Neutrophil (primary cell): ENCODE measurements around the gene ZNF709.

Experiments used
- H3K27ac ChIP-seq: fragments of 200-600 bp; sonication (generic); 2 replicates; pipeline ENCODE4 v1.5.1; 2016; ENCODE audit warnings: mild to moderate bottlenecking, moderate library complexity
- H3K27me3 ChIP-seq: fragments of 200-600 bp; sonication (generic); 2 replicates; pipeline ENCODE4 v1.6.0; 2016; ENCODE audit warnings: mild to moderate bottlenecking
- H3K36me3 ChIP-seq: fragments of 200-600 bp; sonication (generic); 2 replicates; pipeline ENCODE4 v1.5.1; 2017
- H3K4me1 ChIP-seq, 2 experiments: fragments of 200-600 bp in 1 of 2; sonication (generic) in 1 of 2; 1 replicate in 1 of 2; 2 replicates in 1 of 2; pipeline versions ENCODE4 v1.5.1 to v1.6.1; 2013 to 2016; ENCODE audit warnings: low read depth in 1 of 2, low read length in 1 of 2, mild to moderate bottlenecking in 1 of 2, moderate library complexity in 1 of 2; ENCODE audit not compliant: control insufficient read depth in 1 of 2, insufficient read depth in 1 of 2
- H3K4me3 ChIP-seq, 2 experiments: fragments of 200-600 bp in 1 of 2; sonication (generic) in 1 of 2; 1 replicate in 1 of 2; 2 replicates in 1 of 2; pipeline ENCODE4 v1.5.1; 2013 to 2016; ENCODE audit warnings: low read depth in 1 of 2, low read length in 1 of 2, mild to moderate bottlenecking in 1 of 2, moderate library complexity in 1 of 2
- H3K9me3 ChIP-seq: fragments of 200-600 bp; sonication (generic); 2 replicates; pipeline ENCODE4 v1.5.1; 2016
- CTCF ChIP-seq: fragments of 200-600 bp; sonication (generic); IDR thresholded peaks from 2 replicates; pipeline ENCODE4 v1.5.1; 2016; ENCODE audit warnings: antibody characterized with exemption

ZNF709 gene

DNA sequence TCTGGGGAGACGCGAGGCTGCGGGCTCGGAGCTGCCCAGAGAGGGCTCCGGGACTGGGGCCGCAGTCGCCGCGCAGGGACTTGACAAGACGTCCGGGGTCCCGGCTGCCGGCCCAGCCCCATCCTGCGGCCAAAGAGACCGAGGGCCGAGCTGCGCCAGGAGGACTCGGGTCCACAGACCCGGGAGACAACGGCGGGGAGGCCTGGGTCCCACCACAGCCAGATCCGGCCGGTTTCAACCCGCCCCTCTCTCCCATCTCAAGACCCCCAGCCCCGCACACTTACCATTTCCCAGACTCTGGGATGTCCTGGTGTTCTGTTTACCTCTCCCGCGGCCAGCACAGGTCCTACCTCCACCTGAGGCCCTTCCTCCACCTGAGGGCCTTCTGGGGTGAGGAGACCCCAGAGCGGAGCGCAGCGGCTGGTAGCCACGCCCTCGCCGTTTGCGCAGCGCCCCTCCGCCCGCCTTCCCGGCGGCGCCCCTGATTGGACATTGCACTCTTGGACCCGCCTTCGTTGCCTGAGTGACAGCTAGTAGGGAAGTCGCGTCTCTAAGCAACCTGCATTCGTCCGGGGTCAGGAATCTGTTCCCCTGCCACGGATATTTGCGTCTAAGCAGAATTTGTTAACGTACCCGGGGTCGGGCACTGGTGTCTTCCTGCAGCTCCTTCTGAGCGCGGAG is at the start of gene ZNF709:
Gene ZNF709 (minus strand): TSS at position 446 of the 681 bp plus-strand sequence. CDS start 159 bp downstream, at position 287.
- TF ChIP-seq CTCF, result no peak
- no peaks in the 10 kb centered on the region for H3K9me3 ChIP-seq
- peaks cover 10% of the 10 kb centered on the region for H3K27me3 ChIP-seq
- H3K4me3 ChIP-seq, result peak within 1 kb of the TSS; percentile 62 to 72
- peaks cover 8 to 15% of the 10 kb centered on the region in 2 experiments for H3K4me1 ChIP-seq
- peak within 1 kb of the TSS; percentile 32 for H3K27ac ChIP-seq
- no peaks in the 10 kb centered on the region for H3K36me3 ChIP-seq

DNA sequence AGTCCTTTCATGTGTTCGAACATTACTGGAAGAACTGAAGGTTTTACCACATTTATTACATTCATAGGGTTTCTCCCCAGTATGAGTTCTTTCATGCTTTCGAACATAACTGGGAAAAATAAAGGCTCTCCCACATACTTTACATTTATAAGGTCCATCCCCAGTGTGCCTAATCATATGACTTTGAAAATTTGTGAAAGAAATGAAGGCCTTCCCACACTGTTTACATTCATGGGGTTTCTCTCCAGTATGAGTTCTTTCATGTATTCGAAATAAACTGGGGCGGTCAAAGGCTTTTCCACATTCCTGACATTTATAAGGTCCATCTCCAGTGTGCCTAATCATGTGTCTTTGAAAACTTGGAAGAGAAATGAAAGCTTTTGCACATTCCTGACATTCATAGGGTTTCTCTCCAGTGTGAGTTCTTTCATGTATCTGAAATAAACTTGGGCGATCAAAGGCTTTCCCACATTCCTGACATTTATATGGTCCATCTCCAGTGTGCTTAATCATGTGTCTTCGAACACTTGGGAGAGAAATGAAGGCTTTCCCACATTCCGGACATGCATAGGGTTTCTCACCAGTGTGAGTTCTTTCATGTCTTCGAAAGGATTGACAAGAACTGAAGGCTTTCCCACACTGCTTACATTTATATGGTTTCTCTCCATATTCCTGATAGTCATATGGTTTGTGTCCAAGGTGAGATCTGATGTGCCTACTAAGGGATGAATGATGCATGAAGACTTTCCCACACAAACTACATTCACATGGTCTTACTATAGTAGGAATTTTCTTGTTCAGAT is 42.6 kb upstream of the ZNF709 start:
- Histone ChIP-seq H3K4me1 (no peaks in the 10 kb centered on the region), H3K27me3 (no peaks in the 10 kb centered on the region), H3K4me3 (no peak overlapping the region), H3K9me3 (peaks cover 80% of the 10 kb centered on the region), H3K36me3 (peaks cover 27% of the 10 kb centered on the region), H3K27ac (no peak overlapping the region)
- TF ChIP-seq CTCF, result no peak

GRCh38 chr19:12526542-12526941 is 41.9 kb upstream of the ZNF709 start:
- peaks cover 27% of the 10 kb centered on the region for H3K36me3 ChIP-seq
- H3K27me3 ChIP-seq, result no peaks in the 10 kb centered on the region
- no peak overlapping the region for H3K4me3 ChIP-seq
- no peak overlapping the region for H3K27ac ChIP-seq
- H3K9me3 ChIP-seq, result peaks cover 87% of the 10 kb centered on the region
- TF ChIP-seq CTCF, result no peak
- no peaks in the 10 kb centered on the region for H3K4me1 ChIP-seq

DNA sequence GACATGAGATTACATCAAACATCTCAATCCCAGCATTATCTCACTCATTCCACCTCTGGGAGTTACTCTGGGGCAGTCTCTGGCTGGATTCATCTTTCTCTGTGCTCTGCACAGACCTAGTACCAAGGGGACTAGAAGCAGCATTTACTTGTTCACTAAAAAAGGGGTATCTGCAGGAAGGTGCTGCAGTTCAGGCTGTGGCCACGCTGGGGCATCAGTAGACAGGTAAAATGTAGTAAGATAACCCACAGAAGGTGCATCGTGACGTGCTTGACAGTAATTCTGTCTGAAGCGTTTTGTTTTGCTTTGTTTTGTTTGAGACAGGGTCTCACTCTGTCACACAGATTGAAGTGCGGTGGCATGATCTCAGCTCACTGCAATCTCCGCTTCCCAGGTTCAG is 37.4 kb upstream of the ZNF709 start:
- H3K9me3 ChIP-seq, result peaks cover 81% of the 10 kb centered on the region
- no peaks in the 10 kb centered on the region for H3K4me1 ChIP-seq
- no peak for TF ChIP-seq CTCF
- H3K27ac ChIP-seq, result no peak overlapping the region
- no peak overlapping the region for H3K4me3 ChIP-seq
- no peaks in the 10 kb centered on the region for H3K27me3 ChIP-seq
- peaks cover 10% of the 10 kb centered on the region for H3K36me3 ChIP-seq

DNA sequence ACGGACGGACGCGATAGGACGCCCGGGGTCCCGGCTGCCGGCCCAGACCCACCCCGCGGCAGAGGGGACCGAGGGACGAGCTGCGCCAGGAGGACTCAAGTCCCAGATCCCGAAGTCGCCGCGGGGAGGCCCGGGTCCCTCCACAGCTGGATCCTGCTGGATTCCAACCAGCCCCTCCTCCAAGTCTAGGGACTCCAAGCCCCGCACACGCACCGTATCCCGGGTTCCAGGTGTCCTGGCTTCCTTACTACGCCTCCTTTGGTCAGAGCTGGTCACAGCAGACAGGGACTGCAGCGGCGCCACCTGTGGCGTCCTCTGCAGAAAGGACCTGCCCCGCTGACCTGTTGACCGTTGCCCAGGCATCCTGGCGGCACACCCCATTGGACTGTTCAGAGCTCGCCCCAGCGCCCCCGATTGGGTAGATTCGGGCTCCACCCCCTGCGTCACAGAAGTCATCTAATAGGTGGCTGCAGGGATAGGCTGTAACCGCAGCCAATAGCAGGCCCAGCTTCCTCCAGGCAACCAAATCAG is 29.0 kb upstream of the ZNF709 start:
- no peak for TF ChIP-seq CTCF
- Histone ChIP-seq H3K27me3 (peaks cover 17% of the 10 kb centered on the region), H3K4me3 (no peak overlapping the region), H3K27ac (no peak overlapping the region), H3K36me3 (no peaks in the 10 kb centered on the region), H3K4me1 (no peaks in the 10 kb centered on the region), H3K9me3 (peaks cover 39% of the 10 kb centered on the region)
